GM18517 (cell line): ENCODE measurements around the gene KRT8.
"Not testable (repeated sequence)": the region's sequence is repeated elsewhere in the genome, so short reads cannot be mapped to it uniquely, and the experiment has no call there.

Experiments used
- ATAC-seq: cut with Tn5 transposase; IDR thresholded peaks from one replicate; pipeline ENCODE4 v1.9.1; 2021; ENCODE audit warnings: mild to moderate bottlenecking, moderate library complexity; ENCODE audit not compliant: unreplicated experiment

KRT8 gene

GRCh38 chr12:52904509-52905300 lies at the start of gene KRT8:
Gene KRT8 (minus strand): TSS chr12:52905076. CDS start chr12:52904981, 95 bp downstream.
- ATAC-seq, result not testable (repeated sequence)

GRCh38 chr12:52953181-52953841 lies 48.4 kb upstream of the KRT8 start:
- no peak for ATAC-seq

GRCh38 chr12:52952076-52952801 lies 47.4 kb upstream of the KRT8 start:
- ATAC-seq, result no peak

GRCh38 chr12:52951640-52952039 lies 46.8 kb upstream of the KRT8 start:
- ATAC-seq, result no peak

GRCh38 chr12:52951126-52951525 lies 46.2 kb upstream of the KRT8 start:
- no peak for ATAC-seq

- no peak for ATAC-seq
Measured at GRCh38 chr12:52950553-52950952, 45.7 kb upstream of the KRT8 start.

GRCh38 chr12:52949413-52950331 lies 44.8 kb upstream of the KRT8 start:
- no peak for ATAC-seq

GRCh38 chr12:52947738-52948423 lies 43.0 kb upstream of the KRT8 start:
- ATAC-seq, result no peak

GRCh38 chr12:52946797-52947547 lies 42.1 kb upstream of the KRT8 start:
- ATAC-seq, result no peak

GRCh38 chr12:52946334-52946733 lies 41.5 kb upstream of the KRT8 start:
- ATAC-seq, result no peak

- ATAC-seq, result no peak
Measured at GRCh38 chr12:52945389-52946232, 40.7 kb upstream of the KRT8 start.

GRCh38 chr12:52944683-52945388 lies 40.0 kb upstream of the KRT8 start:
- ATAC-seq, result no peak

- no peak for ATAC-seq
Measured at GRCh38 chr12:52942901-52943181, 38.0 kb upstream of the KRT8 start.

- ATAC-seq, result no peak
Measured at GRCh38 chr12:52942066-52942900, 37.4 kb upstream of the KRT8 start.

- no peak for ATAC-seq
Measured at GRCh38 chr12:52929538-52929937, 24.7 kb upstream of the KRT8 start.

GRCh38 chr12:52927964-52928363 lies 23.1 kb upstream of the KRT8 start:
- no peak for ATAC-seq

GRCh38 chr12:52926596-52927234 lies 21.8 kb upstream of the KRT8 start:
- no peak for ATAC-seq
